ENCODE results near the gene C17orf58. TPM values are rescaled to one million over a fixed set of nuclear protein-coding genes. Genes with fewer than 3 reads are reported as not detected.
"Not testable (repeated sequence)": the region's sequence is repeated elsewhere in the genome, so short reads cannot be mapped to it uniquely, and the experiment has no call there.

Gene C17orf58
- total RNA-seq, 4 donors from 2014 or later, result 2.6 to 20.3 (median 7.6) TPM

- Histone ChIP-seq H3K36me3 (no peaks in the 10 kb centered on the region), H3K4me1 (peaks cover 0 to 5% of the 10 kb centered on the region in 2 donors), H3K27me3 (no peaks in the 10 kb centered on the region), H3K27ac (peak overlapping the region; percentile 51 to 92), H3K9me3 (no peaks in the 10 kb centered on the region), H3K4me3 (no peak overlapping the region)
- no peak for DNase-seq
- TF ChIP-seq CTCF (IDR thresholded peaks at IDR 0.05) (no peak), POLR2A (IDR thresholded peaks at IDR 0.05) (no peak)
- intact Hi-C loops (cut with DNase I; ENCODE audit: low total_unique reads), result no loop called here
Measured at GRCh38 chr17:67982686-67983382, 13.4 kb downstream of the C17orf58 start.

- peaks cover 0 to 5% of the 10 kb centered on the region in 2 donors for H3K4me1 ChIP-seq
- no peaks in the 10 kb centered on the region for H3K9me3 ChIP-seq
- H3K27me3 ChIP-seq, result no peaks in the 10 kb centered on the region
- intact Hi-C loops (cut with DNase I; ENCODE audit: low total_unique reads), result no loop called here
- H3K27ac ChIP-seq, result peak overlapping the region; percentile 51 to 92
- TF ChIP-seq CTCF (IDR thresholded peaks at IDR 0.05) (no peak), POLR2A (IDR thresholded peaks at IDR 0.05) (no peak)
- no peak overlapping the region for H3K4me3 ChIP-seq
- no peaks in the 10 kb centered on the region for H3K36me3 ChIP-seq
- no peak for DNase-seq
Measured at GRCh38 chr17:67982034-67982640, 14.1 kb downstream of the C17orf58 start.

DNA sequence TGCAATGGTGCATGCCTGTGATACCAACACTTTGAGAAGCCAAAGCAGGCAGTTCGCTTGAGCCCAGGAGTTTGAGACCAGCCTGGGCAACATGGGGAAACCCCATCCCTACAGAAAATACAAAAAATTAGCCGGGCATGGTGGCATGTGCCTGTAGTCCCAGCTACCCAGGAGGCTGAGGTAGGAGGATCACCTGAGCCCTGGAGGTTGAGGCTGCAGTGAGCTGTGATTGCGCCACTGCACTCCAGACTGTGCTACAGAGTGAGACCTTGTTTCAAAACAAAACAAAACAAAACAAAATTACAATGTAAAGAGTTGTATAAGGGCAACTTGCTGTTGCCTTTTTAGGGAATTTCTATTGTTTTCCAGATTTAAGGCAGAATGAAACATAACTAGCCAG, 15.4 kb downstream of the C17orf58 start:
- H3K4me1 ChIP-seq; H3K9me3 ChIP-seq; H3K36me3 ChIP-seq; DNase-seq; H3K4me3 ChIP-seq; H3K27me3 ChIP-seq; intact Hi-C loops (cut with DNase I; ENCODE audit: low total_unique reads): not testable (repeated sequence)
- peak overlapping the region; percentile 41 to 92 for H3K27ac ChIP-seq

GRCh38 chr17:67980456-67980855, 15.8 kb downstream of the C17orf58 start:
- intact Hi-C loops (cut with DNase I; ENCODE audit: low total_unique reads), result no loop called here
- TF ChIP-seq CTCF (IDR thresholded peaks at IDR 0.05), result no peak
- no peak for TF ChIP-seq POLR2A (IDR thresholded peaks at IDR 0.05)

GRCh38 chr17:67976306-67976705, 20.0 kb downstream of the C17orf58 start:
- DNase-seq; H3K4me1 ChIP-seq; H3K9me3 ChIP-seq; H3K36me3 ChIP-seq; H3K27me3 ChIP-seq; H3K4me3 ChIP-seq; intact Hi-C loops (cut with DNase I; ENCODE audit: low total_unique reads): not testable (repeated sequence)
- peak overlapping the region in 1 of 2 donors; percentile 35 for H3K27ac ChIP-seq

More at GRCh38 chr17:67980456-67980855, 15.8 kb downstream of the C17orf58 start:
- peak overlapping the region; percentile 41 to 92 for H3K27ac ChIP-seq
- peaks cover 0 to 5% of the 10 kb centered on the region in 2 donors for H3K4me1 ChIP-seq
- DNase-seq, result no peak
- H3K36me3 ChIP-seq, result no peaks in the 10 kb centered on the region
- H3K4me3 ChIP-seq, result no peak overlapping the region
- no peaks in the 10 kb centered on the region for H3K9me3 ChIP-seq
- H3K27me3 ChIP-seq, result no peaks in the 10 kb centered on the region

DNA sequence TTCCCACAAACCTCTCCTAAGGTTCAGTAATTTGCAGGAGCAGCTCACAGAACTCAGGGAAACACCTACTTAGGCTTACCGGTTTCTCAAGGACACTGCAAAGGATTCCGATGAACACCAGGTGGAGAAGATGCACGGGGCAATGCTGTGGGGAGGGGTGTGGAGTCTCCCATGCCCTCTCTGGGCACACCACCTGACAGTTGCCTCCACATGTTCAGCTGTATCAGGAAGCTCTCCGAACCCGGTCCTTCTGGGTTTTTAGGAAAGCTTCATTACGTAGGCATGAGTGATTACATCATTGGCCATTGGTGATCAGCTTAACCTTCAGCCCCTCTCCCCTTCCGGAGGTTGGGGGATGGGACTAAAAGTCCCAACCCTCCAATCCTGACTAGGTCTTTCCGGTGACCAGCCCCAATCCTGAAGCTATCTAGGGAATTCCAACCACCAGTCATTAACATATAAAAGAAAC, 21.6 kb downstream of the C17orf58 start:
- Histone ChIP-seq H3K9me3 (no peaks in the 10 kb centered on the region), H3K4me3 (no peak overlapping the region), H3K27me3 (no peaks in the 10 kb centered on the region), H3K4me1 (no peaks in the 10 kb centered on the region), H3K27ac (no peak overlapping the region), H3K36me3 (no peaks in the 10 kb centered on the region)
- TF ChIP-seq POLR2A (IDR thresholded peaks at IDR 0.05), result no peak
- TF ChIP-seq CTCF (IDR thresholded peaks at IDR 0.05), result no peak
- intact Hi-C loops (cut with DNase I; ENCODE audit: low total_unique reads), result no loop called here
- no peak for DNase-seq

Measured in uterus (tissue), 4 donors.